ENCODE results near the gene ANKRD34A.
"Not testable (repeated sequence)": the region's sequence is repeated elsewhere in the genome, so short reads cannot be mapped to it uniquely, and the experiment has no call there.

Gene ANKRD34A

DNA sequence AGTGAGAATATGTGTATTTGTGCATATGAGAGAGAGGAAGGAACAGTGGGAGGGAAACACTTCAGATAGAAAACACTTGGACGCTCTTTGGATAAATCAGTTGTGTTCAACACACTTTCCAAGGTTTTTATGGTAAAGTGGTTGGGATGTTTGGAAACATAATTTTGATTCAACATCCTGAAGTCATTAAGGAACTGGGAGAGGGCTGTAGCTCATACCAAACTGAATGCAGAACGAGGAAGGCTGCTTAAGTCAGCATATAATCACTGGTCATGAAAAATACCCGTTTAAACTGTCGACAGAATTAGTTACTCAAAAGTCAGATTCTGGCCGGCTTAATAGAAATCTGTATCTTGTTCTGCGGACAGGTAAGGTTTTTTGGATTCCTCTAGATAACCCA is 21.5 kb downstream of the ANKRD34A start:
- no peak for DNase-seq

DNA sequence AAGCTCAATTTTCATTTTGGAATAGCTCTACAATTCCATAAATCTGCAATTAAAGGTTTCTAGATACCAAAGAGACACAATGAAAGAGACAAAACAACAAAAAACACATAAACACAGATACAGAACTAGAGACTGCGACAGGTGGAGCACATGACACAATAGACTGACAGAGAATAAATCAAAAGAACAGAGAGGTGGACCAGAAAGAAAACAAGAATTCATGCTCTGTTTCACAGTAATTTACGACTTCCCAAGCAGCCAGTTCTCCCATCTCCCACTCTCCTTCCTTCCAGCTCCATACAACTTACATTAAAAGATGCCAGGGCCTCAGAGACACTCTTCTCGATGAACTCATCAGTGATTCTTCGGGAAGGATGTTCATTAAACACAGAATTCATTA is 22.0 kb downstream of the ANKRD34A start:
- no peak for DNase-seq

DNA sequence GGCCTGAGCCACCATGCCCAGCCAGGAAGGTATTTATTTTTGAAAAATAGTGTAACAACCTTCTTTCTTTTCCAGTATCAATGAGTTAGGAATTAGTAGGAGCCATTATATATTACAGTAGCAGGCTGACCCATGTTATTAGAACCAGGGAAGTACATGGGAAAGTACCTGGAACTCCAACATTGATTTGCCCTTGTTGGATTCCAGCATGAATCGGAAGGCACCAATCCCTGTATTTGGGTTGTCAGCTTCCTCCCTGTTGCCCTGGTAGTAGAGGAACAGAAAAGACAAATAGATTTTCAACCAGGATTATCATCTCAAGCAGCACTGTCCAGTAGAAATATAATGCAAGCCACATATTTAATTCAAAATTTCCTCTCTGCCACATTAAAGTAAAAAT is 26.9 kb downstream of the ANKRD34A start:
- DNase-seq = no peak

DNA sequence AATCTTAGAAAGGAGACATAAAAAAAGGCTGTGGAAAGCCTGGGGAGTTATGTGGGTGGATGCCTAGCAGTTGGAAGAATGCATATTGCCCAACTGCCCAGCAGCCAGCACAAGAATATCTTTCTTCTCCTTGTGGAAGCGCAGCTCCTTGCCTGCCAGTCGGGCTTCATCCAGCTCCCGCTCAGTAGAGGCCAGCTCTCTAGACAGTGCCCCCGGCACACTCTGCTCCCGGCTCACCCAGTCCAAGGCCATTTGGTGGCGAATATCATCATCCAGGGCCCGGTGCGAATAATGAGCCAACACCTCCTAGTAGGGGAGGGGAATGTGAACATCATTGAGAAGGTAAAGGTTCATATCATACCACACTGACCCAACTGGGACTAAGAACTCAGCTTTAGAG is 28.1 kb downstream of the ANKRD34A start:
- DNase-seq = no peak

DNA sequence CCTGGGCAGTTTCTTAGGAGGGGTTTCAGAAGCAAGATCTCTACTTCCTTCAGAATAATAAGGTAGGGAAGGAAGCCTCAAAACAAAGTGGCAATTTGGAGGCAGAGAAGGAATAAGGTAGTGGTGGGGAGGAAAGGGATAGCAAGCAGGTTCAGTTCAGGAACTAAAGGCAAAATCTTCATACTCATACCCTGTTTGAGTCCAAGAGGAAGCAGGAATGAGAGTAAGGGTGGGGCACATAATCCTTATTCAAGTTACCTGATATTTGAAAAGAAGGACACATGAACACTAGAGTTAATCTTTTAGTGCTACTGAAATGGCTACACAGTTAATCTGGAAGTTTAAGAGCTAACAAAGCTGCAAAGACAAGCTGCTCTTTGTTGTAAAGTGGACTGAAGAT is 28.7 kb downstream of the ANKRD34A start:
- no peak for DNase-seq

DNA sequence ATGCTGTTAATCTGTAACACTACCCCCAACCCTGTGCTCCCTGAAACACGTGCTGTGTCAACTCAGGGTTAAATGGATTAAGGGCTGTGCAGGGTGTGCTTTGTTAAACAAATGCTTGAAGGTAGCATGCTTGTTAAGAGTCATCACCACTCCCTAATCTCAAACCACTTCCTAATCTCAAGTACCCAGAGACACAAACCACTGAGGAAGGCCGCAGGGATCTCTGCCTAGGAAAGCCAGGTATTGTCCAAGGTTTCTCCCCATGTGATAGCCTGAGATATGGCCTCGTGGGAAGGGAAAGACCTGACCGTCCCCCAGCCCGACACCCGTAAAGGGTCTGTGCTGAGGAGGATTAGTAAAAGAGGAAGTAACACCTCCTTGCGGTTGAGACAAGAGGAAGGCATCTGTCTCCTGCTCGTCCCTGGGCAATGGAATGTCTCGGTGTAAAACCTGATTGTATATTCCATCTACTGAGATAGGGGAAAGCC is 31.8 kb downstream of the ANKRD34A start:
- DNase-seq = not testable (repeated sequence)

DNA sequence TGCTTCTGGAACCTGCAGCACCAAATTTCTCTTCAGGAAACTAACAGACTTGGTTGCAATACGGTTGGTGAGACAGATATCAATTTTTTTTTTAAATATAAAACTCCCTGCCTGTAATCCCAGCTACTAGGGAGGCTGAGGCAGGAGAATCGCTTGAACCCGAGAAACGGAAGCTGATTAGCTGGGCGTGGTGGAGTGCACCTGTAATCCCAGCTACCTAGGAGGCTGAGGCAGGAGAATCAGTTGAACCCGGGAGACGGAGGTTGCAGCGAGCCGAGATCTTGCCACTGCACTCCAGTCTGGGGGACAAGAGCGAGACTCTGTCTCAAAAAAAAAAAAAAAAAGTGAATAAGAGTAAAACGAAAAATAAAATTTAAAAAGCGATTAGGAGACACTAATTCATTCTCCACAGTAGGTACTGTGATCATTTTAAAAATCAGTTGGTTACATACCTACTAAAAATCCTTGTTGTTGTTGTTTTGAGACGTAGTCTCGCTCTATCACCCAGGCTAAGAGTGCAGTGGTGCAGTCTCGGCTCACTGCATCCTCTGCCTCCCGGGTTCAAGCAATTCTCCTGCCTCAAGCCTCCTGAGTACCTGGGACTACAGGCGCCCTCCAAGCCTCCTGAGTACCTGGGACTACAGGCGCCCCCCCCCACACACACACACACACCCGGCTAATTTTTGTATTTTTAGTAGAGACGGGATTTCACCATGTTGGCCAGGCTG is 36.3 kb downstream of the ANKRD34A start:
- no peak for DNase-seq

DNA sequence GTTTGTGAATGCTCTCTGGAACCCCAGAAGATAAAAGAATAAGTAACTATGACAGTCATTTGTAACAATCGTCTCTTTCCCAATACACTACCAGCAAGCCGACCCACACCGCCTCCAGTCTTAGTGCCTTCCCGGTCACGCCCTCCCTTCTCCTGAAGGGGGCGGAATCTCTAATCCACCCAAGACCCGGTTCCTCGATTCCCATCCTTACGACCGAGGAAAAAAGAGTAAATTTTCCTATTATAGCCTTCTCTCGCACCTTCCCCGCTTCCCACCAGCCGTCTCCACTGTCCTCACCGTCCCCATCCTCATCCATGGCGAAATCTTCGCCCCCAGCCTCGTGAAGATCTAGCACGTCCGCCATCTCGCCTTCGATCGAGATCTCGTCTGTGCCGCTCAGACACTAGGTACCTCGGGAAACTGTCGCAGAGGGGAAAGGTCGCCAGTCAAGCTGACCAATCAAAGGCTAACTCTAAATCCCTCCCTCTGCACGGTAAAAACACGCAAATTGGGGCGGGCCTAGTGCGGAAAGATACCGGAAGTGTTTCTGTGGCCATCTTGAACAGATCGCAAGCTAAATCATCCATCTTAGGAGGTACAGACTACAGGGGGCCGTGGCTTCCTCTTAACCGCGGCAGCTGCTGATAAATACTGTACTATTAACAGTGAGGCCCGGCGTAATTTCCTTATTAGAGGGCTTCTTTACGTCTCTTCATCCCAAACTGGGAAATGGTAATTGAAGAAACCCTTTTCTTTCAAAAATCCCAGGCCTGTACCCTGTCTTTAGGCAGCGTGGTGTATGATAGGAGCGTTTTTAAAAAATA is 37.1 kb downstream of the ANKRD34A start, which contains the start of gene RBM8A:
RBM8A (minus strand) TSS at position 422 of the 824 bp plus-strand sequence; CDS start at position 364, 58 bp downstream.
- DNase-seq = peak; percentile 91

DNA sequence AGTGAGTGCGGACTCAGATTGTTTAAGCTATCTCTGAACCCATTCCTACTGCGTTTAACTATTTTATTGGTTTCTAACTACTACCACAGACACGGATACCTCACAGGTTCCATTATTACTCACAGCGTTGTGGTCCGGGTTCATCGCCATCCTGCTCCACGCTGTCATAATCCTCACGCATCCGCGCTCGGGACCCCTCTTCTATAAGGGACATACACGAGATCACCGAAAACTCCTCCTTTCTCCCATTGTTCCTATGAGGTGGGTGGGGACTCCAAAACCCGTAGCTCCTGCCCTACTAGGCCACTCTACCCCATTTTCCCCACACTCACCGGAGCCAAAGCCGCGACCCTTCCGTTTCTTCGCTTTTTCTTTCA is 37.7 kb downstream of the ANKRD34A start:
- peak; percentile 44 for DNase-seq

DNA sequence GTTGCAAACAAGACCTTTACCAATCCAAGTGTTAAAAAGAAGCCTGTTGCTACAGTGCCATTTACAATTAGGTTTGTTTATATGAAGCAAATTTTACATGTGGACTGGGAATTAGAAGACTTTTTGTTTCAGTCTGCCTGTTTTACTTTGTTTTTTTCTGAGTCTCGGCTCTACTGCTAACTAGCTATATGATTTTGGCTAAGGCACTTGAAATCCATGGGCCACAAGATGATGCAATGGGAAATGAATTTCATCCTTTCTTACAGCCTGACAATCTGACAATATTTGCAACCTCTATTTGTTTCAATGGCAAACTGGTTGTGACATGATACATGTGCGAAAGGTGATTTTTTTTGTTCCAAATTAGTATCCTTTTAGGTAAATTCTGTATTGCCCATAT is 42.1 kb downstream of the ANKRD34A start:
- no peak for DNase-seq

DNA sequence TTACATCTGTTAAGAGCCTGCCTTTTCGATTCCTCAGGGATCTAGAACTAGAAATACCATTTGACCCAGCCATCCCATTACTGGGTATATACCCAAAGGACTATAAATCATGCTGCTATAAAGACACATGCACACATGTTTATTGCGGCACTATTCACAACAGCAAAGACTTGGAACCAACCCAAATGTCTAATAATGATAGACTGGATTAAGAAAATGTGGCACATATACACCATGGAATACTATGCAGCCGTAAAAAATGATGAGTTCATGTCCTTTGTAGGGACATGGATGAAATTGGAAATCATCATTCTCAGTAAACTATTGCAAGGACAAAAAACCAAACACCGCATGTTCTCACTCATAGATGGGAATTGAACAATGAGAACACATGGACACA is 44.1 kb downstream of the ANKRD34A start:
- not testable (repeated sequence) for DNase-seq

DNA sequence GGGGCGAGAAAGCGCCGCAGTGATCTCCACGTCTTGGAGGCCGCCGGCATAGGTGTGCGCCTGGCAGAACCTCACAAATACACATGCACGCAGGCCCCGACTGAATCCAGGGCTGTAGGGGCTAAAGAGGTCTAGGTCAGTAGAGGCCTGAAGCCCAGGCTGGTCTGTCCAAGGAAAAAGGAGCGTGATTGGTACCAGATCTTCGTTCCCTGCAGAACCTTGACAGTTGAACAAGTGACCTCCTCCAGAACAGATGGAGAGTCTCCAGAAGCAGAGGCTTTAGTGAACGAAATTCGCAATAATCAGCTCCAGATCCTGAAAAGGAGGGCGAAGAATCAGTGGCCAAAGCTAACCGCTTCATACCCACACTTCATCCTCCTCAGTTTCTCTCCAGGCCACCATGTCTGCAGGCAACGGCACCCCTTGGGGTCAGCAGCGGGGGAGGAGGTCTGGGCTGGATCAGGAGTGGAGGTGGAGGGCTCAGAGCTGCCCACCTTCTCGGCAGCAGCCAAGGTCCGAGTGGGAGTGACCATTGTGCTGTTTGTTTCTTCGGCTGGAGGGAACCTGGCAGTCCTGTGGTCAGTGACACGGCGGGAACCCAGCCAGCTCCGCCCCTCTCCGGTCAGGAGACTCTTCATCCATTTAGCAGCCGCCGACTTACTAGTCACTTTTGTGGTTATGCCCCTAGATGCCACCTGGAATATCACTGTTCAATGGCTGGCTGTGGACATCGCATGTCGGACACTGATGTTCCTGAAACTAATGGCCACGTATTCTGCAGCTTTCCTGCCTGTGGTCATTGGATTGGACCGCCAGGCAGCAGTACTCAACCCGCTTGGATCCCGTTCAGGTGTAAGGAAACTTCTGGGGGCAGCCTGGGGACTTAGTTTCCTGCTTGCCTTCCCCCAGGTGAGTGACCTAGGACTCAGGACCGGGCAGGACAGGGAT is 45.1 kb downstream of the ANKRD34A start:
- DNase-seq = no peak

DNA sequence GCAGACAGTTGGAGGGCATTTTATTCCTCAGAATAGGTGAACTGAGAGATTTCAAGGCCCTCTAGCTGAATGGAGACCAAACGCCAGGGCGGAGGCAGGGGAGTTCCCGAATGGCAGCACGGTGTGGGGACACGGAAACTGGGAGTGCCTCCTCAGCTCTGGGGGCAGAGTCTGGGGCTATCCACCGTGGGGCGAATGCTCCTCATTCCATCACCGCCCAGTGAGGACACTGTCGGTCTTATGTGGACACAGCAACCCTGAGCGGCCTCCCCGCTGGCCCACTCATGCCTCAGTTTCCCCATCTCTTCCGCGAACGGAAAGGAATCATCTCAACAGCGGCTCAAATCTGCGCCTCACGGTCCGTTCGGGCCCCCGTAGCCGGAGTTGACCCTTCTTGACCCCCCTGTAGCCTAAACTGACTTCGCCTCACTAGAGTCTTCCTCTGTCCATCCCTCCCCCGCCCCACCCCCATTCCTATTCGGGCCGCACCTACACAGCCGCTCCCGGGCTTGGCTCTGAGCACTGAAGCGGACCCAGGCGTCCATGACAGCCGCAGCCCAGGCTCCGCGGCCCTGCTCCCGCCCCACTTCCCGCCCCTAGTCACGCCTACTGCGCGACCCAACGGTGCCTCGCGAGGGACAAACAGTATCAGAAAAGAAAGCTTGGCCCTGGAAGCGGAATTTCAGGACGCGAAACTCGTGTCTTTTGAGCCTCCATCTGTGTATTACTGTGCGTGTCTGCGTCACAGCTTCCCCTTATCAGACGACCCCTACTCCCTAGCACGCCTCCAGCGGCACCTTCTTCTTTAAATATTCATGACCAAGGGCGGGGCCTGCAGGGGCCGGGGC is 46.0 kb downstream of the ANKRD34A start, which contains the start of gene PEX11B:
PEX11B (minus strand) TSS at position 574 of the 848 bp plus-strand sequence; CDS start at position 545, 29 bp downstream.
- peak; percentile 91 for DNase-seq

DNA sequence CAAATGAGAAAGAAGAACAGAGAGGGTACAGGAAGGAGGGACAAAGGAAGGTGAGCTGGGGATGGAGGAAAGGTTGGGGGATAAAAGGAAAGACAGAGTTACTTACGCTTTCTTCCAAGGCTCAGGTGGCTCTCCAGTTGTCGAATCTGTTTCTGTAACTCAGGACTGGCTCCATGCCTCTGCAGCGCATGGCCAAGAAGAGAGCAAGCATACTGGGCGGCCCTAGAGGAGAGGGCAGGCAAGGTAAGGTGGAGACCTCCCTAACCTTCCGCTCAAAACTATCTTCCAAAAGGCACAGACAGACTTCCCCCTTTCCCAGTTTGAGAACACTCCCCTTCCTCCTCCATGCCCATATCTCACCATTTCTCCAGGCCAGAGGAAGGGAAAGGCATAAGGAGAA is 46.8 kb downstream of the ANKRD34A start:
- no peak for DNase-seq

DNA sequence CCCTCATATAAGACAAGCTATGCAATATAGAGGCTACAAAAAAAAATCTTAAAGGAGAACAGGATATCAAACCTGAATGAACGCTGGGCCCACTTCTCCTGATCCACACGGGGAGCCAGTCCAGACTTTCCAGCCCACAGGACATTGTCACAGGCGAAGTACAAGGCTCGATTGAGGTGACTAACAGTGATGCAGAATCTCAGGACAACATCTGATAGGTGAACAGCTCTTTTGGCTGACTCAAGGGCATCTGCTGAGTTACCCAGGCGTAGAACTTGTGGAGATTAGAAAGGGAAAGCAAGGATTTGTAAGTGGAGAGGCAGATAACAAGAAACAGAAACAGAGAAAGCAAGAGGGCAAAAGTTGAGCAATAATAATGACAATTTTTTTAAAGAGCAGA is 47.6 kb downstream of the ANKRD34A start:
- DNase-seq = no peak

DNA sequence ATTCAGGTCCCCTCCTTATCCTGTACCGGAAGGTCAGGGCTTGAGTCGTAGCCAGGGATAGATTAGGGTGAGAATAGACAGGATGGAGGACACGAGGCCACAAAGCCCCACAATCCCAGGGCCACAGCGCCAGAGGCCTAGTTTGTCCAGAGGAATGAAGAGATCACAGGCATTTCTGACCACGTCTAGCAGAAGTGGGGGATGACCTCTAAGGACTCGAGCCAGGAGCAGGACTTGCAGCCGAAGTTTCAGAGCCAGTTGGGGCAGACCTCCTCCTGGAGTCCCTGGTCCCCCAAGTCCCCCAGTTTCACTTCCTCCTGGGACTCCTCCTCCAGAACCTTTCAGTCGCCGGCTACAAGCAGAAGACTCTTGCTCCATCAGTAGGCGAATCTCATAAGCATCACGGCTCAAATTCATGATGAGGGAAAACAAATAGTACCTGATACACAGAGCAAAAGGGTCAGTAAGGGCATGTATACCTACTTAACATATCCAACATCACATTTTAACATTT is 52.2 kb downstream of the ANKRD34A start:
- no peak for DNase-seq

All from activated CD8-positive, alpha-beta memory T cell treated with anti-CD3 and anti-CD28 coated beads, Interleukin-2, amount 50 U/mL, for 4 hours (primary cell).